GM21717 (cell line): Measurements from ENCODE around the gene FOXA1.

ENCODE experiments used
- ATAC-seq: cut with Tn5 transposase; IDR thresholded peaks from one replicate; pipeline ENCODE4 v1.9.1; 2021; ENCODE audit warnings: mild to moderate bottlenecking, moderate library complexity; ENCODE audit not compliant: unreplicated experiment

FOXA1 gene

DNA sequence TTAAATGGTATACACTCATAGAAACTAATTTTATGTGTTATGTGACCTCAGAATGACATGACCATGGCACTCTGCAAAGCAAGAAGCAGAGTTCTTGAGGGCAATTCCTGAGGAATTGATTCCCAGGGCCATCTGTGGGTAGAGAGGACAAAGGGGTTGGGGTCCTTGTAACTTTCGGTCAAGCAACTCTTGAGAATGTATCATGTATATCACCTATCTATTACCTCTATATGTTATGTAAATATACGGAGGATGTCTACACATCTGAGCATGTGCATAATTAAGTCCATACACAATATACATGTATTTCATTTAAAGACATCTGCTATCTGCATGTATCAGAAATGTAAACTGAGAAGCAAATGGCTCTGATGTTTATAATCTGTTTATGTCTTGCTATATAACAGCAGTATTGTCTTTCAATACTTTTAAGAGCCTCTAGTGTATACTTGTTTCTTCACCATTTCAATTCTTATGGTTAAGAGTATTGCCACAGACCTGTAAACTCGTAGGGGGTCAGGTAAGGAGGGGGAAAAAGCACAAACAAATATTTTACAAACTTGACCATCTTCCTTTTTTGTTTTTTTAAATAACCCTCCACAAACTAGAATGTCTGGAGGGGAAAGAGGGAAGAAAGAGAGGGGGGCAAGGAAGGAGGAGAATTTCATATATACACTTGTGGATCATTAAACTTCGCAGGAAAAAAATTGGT is 4.5 kb downstream of the FOXA1 start:
- ATAC-seq = no peak

DNA sequence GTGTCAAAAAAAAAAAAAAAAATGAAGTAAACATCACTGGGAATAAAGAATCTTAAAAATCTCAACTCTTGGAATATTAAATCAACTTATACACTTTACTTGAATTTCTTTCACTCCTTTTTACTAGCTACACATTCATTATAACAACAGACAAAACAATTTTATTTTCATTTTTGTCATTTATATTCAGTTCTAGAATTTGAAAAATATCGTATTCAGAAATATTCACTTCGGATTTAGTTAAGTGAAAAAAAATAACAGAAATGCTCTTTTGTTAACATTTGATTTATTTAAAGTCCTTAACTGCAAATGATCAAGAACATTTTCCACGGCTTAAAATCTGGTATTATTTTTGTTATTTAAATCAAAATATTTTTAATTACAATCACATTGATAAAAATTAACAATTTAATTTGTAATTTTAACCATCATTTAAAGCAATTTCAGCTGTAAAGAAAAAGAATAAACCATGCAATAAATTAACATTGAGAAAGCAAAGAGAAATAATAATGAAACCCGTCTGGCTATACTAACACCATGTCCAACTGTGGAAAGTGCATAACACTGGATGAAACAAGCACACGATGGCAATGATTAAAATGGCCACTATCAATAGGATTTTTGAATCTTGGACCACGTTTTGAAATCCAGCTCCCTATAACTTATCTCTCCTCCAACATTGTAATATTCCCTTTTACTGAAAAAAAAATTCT is 5.2 kb downstream of the FOXA1 start:
- ATAC-seq = no peak

DNA sequence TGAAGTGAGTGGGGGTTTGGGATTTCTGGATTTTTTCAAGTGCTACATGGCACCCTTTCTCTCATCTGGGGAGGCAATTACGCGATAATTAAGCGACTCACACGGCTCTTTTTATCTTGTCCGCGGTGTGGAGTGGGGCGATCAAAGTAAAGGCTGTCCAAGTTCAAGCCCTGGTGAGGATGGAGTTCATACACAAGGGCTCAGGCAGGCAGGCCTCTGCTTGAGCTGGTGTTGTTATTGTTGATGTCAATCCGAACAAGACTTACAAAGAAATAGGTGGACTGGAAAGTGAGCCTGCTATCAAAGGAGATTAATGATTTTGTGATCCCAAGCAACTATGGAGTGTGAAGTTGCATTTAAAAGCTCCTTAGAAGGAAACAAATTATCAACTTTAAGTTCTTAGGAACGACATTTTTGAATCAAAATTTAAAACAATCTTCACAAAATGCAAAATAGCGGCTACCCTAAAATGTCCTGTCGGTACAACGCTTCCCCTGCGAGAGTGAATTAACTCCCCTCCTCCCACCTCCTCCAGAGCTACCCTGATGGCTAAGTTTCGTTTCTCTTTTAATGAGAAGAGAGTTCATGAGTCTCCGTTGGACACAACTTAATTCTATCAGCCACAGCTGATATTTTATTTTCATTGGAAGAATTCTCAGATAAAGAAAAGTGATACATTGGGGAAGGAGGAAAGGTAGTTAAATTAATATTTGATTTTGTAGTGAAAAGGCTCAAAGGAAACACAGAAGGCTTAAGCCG is 5.9 kb downstream of the FOXA1 start:
- no peak for ATAC-seq

DNA sequence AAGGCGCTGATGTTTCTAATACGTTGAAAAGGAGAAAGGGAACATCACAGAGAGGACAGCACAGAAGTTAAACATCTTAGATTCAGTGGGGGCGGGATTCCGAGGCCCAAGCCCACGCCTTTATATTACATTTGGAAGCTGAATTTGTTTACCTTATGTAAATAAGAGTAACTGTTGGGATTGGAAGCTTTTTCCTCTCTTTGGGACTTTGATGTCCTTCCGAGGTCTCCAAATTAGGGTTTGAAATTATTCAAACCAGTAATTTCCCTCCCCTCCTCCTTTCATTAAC is 6.4 kb downstream of the FOXA1 start:
- ATAC-seq = no peak

DNA sequence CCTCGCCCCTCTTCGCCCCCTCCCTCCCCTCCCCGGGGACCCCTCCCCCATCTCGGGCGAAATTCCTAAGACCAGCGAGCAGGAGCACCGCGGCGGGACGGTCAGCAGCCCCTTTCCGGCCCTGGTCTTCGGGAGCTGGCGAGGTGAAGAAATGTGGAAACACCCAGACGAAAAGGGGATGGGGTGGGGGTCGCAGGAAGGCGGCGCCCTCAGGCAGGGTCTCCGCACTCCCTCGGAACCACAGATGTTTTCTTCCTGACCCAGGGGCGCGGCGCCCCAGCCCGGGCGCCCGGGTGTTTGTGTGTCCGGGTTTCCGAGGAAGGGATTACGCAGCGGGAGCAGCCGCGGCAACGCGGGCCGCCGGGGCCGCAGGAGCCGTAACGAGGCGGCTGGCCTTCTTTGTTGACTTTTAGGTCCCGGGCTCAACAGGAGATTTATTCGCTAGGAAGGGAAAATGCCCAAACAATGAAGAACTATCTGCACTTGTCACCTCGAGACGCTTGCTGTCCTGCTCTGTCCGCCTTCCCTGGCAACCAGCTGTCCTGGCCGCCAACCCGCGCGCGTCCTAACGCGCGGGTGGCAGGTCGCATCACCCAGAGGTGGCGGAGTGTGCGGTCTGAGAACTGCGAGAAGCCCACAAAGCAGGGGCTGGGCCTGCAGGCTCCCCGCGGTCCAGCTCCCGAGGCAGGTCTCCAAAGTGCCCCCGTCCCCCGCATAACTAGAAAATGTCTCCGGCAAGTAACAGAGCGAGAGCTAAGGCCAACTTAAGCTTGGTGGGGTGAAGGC is 7.0 kb downstream of the FOXA1 start:
- ATAC-seq = no peak

DNA sequence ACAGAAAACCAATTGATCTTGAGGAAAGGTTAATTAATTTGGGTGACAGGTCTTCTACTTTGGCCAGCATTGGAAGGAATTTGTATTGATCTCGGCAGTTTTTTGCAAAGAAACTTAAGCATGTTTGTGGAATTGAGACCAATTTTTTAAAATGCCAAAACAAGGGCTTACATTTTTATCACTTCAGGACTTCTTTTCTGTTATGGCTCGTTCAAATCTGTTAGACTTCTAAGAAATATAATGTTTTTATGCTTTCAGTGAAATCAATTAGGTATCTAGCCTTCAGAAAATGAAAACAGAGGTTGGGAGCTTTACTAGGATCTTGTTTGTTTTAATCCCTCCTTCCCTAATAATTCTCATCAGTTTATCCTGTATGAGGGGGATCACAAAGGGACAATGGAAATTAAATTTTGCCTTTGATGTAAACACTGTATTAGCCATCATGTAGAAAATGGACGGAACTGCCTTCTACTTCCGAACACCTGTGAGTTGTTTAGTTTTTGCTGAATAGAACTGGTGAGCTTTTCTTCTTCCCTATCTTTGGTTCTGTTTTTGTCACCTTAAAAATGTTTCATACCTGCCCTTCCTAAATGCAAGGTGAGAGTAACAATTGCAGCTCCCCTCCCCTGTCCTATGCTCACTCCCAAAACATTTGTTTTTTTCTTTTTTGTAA is 7.8 kb downstream of the FOXA1 start:
- ATAC-seq = no peak

DNA sequence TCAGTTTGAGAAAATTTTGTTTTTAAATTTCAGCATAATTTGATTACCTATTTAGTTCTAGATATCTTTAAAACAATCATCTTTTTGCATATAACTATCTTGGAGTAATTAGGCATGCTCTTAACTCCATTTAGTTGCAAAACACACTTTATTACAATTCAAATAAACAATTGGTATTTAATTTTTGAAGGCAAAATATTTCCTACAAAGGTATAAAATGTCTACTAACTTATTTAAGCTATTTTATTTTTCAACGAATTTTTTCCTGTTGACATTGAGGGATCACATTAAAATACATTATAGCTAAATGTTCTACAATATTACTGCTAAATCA is 8.3 kb downstream of the FOXA1 start:
- ATAC-seq = no peak

DNA sequence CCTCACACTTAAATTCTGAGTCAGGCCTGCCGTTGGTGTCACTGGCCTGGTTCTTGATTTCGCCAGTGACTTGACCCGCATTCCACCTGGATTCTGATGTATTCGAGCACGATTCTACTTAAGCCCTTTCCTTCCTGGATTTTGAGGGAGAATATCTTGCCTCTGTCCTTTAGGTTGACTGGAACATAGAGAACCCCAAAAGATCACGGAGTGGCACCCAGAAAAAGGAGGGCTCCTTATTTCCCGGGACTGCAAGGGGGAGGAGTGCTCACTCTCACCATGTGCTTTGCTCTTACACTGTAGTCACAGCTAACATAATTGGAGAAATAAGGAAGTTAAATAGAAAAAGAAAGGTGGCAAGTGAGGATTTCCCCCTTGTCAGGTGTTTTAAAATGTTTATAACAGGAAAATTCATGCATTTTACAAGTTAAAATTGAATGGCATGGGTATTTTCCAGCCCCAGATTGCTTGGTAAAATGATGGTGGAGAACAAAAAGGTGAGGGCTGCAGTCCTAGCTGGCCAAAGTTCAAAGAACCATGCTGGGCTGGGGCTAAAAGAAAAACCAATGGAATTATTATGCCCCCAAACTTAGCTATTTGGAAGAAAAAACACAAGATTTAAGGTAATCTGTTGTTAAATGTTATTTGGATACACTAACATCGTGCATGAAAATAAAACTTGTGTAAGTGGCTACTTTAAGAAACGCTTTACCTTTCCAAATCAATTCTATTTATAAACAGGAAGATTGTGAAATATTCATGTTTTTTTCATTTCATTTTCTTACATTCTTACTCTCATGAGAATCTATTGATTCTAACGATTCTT is 8.9 kb downstream of the FOXA1 start:
- ATAC-seq = no peak

DNA sequence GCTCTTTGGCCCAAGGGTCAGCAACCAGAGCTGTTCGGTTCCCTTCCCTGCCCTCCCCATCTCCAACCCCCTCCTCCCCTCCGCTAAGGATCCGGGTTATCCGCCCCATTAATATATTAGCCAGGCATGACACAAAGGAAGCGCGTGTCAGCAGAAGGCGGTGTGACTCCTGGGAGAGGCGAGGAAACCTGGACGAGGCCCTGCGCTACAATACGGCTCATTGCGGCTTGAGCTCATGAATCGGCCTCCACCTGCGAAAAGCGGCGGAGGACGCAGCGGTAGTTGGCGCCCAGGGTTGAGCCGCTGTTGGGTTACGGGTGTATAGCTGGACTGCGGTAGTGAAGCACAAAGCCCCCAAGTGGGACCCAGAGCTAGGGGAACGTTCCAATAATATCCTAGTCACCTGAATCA is 9.9 kb downstream of the FOXA1 start:
- no peak for ATAC-seq

DNA sequence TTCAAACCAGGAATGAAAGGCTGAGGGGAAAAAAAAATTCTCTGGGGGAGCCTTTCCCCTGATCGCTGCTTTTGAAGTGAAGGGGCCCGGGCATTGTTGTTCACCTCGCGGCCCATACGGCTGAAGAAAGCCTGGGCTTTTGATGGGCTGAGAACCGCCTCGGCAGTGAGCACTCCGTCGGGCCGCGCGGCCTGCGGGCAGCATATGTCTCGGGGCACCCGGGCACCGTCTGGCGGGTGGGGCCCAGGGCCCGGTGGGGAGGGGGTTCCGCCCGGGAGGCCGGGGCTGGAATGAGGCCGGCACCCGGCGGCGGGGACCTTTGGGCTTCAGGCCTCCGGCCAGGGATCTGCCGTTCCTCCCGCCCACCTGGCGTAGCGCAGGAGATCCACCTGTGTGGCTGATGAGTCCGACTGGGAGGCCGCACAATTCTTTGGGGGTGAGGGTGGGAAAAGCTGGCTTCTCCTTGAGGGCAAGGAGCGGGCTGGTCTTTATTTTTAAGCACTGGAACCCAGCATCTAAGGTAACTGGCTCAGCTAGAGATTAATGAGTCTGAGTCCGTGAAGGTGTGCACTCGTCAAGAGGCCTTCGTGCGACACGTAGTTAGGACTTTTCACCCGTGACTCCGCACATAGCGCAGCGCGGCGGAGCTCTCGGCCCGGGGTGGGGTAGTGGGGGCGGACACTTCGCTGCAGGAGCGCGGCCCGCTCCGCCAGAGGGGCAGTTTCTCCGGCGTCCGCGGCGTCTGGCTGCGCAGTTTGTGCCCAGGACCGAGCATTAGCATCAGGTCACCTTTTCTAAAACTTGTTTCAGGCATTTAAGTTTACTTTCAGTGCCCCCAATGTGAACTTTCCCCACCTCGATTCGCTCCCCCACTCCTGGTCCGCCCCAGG is 10.6 kb downstream of the FOXA1 start:
- ATAC-seq = no peak

DNA sequence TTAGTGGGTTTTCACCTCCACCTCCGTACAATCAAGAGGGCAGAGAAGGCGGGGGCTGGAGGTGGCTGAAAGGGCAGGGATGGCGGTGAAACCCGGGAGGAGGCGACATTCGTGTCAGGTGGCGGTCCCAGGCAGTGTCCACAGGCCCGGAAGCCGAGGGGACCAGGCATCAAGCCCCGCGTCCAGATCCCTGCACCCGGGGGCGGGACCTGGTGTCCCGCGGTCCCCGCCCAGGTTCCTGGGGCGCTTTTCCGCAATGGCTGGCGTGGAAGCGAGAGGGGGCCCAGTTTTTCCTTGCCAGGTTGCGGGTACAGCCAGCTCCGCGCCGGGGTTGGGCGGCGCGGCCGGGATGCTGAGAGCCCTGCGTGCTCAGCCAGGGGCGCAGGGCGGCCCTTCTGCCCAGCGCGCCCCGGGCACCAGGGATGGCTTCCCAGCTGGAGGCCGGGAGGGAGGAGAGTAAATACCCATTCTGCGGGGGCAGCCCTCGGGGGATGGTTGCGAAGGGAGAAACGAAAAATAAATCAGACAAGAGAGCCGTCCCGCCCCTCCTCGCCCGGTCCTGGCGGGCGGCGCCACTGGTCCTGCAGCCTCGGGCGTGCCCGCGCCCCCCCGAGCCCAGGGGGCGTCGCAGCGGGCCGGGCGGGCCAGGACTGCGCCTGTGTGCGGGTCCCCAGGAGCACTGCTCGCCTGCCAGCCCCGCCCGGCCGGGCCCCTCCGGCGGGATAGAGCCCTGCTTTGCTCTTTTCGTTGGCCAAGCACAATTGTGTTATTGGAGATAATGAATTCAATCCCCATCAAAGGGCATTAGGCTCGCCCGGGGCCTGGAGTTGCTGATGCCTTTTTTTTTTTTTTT is 11.5 kb downstream of the FOXA1 start:
- no peak for ATAC-seq

DNA sequence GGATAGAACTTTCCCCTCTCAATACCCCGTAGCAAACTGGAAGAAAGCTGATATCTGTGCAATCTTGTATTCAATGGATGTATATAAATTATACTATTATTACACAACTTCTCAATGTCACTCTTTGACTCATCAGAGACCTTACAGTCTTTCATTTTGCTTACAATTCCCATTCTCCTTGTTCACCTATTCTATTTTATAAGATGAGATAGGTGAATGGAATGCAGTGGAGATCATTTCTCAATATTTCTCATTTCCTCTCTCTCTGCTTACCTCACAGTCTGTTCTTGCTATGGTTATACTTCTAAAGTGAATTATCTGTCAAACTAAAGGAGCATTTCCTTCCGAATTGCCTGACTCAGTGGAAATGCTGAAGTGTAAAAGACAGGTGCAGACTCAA is 14.9 kb downstream of the FOXA1 start:
- ATAC-seq = no peak

DNA sequence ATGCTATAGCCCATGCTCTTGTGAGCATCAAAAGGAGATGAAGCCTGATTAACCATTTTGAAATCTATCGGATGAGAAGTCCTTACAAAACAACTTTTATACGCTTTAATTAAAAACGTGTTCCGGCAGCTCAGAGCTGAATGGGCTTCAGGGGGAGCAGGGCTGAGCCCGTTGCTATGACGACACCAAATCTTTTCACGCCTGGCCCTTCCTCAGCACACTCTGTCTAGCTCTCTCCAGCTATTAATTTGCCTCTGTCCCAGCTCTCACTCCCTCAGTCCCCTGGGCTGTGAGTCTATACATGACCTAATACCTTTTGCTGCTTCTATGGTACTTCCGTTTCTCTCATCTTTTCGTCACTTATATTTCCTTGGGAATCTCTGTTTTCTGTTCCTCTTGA is 15.8 kb downstream of the FOXA1 start:
- no peak for ATAC-seq

DNA sequence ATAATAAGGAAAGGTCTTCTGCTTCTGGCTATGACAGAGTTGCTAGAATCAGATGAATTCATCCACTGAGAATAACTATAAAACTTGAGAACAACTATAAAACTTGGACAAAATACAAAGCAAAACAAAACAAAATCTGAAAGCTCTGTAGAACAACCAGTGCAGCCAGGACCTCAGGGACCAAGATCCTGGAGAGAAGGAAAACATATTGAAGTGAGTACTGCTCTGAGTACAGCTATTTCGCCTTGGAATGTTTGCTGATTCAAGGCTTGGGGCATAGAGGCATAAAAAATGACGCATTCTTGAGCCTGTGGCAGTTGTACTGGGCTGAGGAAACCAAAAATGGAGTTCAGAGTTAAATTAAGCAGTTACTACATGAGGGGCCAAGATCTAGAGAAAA is 21.7 kb downstream of the FOXA1 start:
- ATAC-seq = no peak

DNA sequence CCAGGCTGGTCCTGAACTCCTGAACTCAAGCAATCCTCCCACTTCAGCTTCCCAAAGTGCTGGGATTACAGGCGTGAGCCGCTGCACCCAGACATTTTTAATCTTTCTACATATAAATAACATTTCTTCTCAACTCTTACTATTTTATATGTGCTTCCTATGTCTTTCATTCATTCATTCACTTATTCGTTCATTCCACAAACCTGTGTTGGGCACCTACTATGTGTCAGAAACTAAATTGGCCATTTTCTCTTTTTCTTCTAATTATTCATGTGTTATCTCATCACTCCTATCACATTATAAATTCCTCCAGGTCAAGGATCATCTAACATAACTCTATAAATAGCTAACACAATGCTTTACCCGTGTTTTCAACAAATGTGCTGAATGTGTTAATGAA is 23.7 kb downstream of the FOXA1 start:
- ATAC-seq = no peak

DNA sequence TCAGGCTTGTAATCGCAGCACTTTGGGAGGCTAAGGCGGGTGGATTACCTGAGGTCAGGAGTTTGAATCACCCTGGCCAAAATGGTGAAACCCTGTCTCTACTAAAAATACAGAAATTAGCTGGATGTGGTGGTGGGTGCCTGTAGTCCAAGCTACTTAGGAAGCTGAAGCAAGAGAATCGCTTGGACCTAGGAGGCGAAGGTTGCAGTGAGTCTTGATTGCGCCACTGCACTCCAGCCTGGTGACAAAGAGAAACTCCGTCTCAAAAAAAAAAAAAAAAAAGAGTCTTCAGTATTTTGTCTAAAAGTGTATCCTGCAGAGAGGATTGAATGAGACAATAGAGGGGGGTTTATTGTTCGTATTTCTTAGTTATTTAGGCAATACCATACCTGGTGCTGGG is 25.3 kb downstream of the FOXA1 start:
- ATAC-seq = no peak

DNA sequence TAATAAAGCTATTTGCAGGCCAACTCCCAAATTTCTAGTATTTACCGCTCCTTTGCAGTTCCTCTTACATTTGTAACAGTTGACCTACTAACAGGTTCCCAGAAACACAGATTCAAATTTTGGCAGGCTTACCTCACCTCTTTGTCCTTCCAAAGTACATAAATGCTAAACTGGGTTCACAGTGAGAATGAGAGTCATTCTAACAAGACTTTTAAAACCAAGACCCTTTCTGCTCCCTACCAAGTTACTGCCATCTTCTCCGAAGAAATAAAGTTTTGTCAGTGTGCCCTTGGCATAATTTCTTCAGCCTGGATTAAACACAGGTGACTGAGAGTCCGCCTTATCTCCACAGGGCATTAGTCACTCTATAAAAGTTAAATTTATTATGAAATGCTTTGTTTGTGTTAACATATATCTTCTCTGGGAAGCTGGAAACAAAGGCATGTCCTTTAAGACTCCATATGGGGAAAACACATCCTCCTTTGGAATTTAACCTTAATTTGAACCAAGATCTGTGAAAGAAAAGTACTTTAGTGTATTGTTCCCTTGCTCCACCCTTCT is 28.2 kb downstream of the FOXA1 start:
- ATAC-seq = no peak

DNA sequence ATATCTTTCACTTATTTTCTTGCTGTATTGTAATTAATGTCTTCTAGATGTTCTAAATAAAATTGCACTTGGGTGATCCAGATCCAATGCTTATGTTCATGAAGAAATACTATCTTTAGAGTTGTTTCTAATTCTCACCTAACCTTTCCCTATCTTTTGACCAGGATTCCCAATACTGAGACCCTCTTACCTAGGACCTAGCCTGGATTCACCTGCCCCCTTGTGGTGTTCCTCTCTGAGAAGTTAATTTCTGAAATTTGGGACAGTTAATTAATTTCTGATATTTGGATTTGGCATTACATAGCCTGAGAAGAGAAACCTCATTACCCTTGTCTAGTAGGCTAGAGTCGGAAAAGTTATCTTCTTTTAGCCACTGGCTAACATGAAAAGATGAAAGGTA is 29.5 kb downstream of the FOXA1 start:
- ATAC-seq = no peak
